ENCODE measurements around the gene PDSS2.

- TF ChIP-seq CTCF (IDR thresholded peaks at IDR 0.05) (no peak), POLR2A (IDR thresholded peaks at IDR 0.05) (no peak)
Measured at GRCh38 chr6:107156617-107157016, 302.7 kb downstream of the PDSS2 start.

All from testis (tissue), 2 donors.